Stimulated activated CD4-positive, alpha-beta T cell treated with anti-CD3 and anti-CD28 coated beads, Interleukin-15, amount 100 ng/mL, for 24 hours (primary cell): ENCODE data around the gene WDR19.
"Not testable (repeated sequence)": the region's sequence is repeated elsewhere in the genome, so short reads cannot be mapped to it uniquely, and the experiment has no call there.

Experiments used
- DNase-seq: peaks from one replicate; pipeline ENCODE4 v3.0.0-alpha.2; 2020

The WDR19 gene

DNA sequence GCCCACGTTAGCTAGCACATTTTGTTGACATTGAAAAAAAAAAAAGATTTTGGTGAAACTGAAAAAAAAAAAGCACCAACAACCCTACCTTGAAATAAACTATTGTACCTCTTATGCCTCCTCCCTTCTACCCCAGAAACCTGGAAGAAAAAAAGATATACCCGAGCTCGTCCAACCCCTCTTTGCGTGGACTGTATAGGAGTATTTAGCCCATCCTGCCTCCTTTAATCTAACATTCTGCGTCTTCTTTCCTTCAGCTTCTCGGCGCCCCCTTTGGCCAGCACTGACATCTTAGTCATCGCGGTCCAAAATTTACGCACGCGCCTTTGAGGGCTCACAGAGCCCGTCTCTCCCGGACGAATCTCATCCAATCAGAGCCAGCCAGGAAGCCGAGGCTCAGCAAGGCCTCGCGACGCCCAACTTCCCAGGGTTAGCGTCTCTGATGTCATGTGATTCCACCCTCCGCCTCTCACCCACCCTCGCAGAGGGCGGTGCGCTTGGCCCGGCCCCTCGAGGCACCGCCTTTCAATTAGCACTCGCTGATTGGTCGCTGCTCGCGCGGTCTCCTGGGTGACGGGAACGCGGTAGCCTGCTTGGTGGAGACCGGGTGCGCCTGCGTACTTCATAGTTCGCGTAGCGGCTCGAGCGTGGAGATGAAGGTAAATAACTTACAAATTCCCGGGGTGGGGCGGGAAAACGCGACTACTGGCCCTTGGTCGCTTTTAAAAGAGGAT, at the start of gene WDR19:
Gene WDR19 (plus strand): TSS at position 625 of the 734 bp plus-strand sequence. CDS start 29 bp downstream, at position 654.
- peak; percentile 99 for DNase-seq

DNA sequence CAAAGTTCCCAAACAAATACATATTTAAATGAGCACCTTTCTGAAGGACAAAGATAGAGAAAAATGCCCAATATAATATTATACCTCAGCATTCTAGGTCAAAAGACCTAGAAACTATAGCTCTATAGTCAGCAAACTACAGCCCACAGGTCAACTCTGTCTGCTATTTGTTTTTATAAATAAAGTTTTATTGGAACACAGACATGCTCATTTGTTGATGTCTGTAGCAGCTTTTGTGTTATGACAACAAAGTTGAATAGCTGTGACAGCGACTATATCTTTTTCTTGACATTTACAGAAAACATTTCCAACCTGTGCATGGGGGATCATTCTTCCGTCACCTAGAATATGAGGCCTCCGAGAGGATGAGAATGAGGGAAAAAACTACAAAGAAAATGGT, 48.7 kb upstream of the WDR19 start:
- DNase-seq: no peak

DNA sequence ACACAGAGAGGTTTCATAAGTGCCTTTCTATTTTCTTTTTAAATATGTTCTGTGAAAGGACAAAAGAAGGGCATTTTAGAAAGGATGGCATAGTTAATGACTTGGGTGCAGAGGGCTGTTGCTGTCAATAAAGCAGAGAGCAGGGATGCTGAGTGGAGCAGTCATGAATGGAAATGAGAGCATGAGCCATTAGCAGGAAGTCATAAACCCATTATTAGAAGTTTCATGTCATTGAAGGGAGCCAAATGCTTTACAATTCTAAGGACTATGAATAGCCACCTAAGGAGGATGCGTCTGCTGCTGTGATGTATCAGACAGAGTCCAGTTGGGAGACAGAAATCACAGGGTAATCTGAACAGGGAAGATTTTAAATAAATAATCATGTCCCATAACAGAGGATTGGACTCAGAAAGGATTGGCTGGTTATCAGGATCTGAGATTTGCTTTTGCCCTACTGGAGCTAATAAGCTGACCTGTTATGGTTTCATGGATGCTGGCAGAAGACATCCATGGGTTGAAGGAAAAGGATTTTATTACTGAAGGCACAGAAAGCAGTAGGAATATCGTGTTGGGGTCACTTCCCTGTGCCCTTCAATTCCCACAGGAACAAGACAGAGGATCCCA, 47.5 kb upstream of the WDR19 start:
- no peak for DNase-seq

DNA sequence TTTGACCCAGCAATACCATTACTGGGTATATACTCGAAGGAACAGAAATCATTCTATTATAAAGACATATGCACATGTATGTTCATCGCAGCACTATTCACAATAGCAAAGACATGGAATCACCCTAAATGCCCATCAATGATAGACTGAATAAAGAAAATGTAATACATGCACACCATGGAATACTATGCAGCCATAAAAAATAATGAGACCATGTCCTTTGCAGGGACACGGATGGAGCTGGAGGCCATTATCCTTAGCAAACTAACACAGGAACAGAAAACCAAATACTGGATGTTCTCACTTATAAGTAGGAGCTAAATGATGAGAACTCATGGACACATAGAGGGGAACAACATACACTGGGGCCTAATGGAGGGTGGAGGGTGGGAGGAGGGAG, 44.1 kb upstream of the WDR19 start:
- DNase-seq: not testable (repeated sequence)

DNA sequence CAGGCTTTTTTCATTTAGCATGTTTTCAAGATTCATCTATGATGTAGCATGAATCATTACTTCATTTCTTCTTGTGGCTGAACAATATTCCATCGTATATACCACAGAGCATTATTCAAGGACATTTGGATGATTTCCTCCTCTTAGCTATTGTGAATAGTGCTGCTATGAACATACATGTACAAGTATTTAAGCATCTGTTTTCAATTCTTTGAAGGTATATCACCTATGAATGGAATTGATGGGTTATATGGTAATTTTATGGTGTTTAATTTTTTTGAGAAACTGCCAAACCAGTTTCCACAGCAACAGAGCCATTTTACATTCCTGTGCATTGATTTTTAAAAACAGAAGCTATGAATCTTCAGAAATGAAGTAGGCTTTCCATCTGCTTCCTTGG, 36.1 kb upstream of the WDR19 start:
- DNase-seq: no peak

DNA sequence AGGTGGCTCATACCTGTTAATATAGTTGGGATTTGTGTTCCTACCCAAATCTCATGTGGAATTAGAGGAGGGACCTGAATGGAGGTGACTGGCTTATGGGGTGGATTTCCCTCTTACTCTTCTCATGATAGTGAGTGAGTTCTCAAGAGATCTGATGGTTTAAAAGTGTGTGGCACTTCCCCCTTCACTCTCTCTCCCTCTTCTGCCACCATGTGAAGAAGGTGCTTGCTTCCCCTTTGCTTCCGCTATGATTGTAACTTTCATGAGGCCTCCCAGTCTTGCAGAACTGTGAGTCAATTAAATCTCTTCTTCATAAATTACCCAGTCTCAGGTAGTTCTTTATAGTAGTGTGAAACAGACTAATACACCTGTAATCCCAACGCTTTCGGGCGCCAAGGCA, 28.3 kb upstream of the WDR19 start:
- DNase-seq: no peak

DNA sequence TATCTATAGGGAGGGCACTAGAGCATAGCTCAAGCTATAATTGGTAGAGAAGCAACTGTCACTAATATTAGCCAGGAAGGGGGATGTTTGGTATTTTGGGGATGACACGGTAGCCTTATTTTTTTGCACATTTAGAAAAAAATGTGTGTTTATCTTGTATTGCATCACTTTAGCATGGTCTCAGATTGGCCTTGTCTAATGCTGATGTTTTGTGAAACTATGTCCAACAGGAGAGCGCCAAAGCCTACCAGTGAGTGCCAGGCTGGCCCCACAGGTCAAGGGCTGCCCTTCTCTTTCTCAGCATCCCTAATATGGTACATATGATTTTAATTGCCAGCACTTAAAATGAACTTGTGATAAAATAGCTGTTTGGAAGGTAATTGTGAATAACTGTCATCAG, 24.8 kb upstream of the WDR19 start:
- DNase-seq: no peak

DNA sequence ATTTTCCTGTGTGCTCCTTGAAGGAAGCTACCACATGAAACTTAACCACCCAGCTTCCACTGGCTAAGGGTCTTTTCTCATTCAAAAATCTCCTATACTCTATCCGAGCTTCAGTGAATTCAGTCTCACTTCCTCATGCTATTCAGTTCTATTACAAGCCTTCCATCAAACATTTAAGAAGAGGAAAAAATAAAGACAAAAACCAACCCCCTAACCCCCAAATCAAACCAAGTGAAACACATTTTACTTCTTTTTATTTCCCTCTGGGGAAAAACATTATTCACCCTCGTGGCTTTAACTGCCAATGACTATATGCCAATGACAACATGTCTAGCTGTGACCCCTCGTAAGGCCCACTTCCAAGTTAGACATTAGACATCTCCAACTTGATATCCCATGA, 16.2 kb upstream of the WDR19 start:
- no peak for DNase-seq

DNA sequence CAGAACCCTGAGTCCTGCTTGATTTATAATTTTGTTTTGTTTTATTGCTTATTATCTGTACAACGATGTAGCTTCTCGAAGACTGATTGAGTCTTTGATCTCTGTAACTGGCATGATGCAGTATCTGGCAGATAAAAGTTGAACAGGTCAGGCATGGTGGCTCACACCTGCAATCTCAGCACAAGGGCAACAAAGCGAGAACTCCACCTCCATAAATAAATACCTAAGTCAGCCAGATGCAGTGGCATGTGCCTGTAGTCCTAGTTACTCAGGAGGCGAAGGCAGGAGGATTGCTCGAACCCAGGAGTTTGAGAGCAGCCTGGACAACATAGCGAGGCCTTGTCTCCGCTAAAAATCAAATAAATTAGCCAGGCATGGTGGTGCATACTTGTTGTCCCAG, 15.7 kb upstream of the WDR19 start:
- no peak for DNase-seq

DNA sequence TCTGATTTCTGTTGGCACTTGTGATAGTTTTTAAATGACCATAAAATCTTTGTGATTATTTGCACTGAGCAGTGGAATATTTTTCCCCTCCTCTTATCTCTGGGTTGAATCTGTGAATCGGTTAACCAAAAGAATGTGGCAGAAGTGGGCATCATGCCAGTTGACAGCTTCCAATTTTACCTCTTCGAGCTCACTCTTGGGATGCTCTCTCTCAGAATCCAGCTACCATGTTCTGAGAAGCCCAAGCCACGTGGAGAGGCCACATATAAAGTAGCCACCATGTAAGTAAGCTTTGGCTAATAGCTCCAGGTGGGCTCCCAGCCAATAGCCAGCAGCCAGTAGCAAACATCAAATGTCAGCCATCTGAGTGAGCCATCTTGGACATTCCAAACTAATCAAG, 12.9 kb upstream of the WDR19 start:
- no peak for DNase-seq

DNA sequence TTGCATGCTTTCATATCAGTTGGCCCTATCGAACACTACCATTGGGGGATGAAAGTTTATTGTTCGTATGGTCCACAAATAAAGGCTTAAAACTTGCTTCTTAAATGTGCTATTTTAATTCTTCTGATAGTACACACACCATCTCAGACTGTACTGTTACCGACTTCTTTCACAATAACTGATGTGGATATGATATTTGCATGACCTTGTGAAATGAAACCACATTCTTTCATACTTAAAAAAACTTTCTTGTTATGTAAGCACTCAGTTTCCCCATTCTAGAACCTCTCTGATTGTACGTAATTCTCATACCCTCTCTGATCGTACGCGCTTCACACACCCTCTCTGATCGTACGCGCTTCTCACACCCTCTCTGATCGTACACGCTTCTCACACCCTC, 12.0 kb upstream of the WDR19 start:
- no peak for DNase-seq

DNA sequence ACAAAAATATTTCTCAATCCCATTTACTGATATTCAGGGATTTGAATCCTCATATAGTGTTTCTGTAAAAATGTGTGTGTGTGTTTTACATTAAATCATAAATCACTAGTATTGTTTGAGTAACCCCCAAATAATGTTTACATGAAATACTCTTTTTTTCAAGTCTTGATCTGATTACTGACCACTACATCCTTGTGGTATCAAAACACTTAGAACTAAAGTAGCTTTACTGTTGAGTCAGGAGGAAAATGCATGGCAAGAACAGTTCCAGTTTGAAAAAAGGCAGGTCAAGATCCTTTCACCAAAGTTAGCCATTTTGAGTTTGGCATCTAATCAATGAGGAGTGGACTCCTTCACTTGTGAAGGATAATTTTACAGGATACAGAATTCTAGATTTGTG, 3.6 kb upstream of the WDR19 start:
- no peak for DNase-seq

DNA sequence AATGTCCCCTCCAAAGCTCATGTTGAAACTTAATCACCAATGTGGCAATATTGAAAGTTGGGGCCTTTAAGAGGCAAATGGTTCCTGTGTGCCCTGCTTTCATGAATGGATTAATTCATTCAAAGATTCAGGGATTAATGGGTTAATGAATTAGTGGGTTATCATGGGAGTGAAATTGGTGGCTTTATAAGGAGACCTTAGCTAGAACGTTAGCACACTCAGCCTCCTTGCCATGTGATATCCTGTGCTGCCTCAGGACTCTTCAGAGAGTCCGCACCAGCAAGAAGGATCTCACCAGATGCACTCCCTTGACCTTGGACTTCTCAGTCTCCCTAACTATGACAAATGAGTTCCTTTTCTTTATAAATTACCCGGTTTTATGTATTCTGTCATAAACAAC, 2.6 kb upstream of the WDR19 start:
- DNase-seq: no peak

DNA sequence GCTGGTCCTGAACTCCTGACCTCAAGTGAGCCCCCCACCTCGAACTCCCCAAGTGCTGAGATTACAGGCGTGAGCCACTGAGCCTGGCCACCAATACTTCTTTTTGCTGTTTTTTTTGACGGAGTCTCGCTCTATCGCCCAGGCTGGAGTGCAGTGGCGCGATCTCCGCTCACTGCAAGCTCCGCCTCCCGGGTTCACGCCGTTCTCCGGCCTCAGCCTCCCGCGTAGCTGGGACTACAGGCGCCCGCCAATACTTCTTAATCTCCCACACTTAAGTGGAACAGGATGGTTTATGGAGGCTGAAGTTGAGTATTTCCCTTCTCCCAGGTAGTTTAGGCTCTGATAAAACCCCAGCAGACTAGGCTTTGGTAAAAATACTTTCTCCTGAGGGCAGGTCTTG, 1.7 kb upstream of the WDR19 start:
- not testable (repeated sequence) for DNase-seq

DNA sequence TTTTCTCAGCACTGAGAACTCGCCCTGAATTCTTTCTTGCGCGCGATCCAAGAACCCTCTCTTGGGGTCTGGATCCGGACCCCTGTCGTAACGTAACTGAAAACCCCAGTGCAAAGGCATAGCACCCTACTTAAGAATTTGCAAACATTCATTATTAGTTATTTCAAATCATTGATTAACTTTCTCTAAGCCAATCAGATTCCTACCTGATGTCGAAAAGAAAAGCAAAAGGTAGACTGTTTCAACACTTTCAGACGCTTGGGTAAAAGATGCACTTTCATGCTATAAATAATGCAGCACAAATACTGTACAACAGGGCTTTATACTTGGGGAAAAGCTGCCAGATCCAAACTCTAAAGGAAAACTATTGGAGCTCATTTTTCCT, 817 bp upstream of the WDR19 start:
- DNase-seq: no peak

DNA sequence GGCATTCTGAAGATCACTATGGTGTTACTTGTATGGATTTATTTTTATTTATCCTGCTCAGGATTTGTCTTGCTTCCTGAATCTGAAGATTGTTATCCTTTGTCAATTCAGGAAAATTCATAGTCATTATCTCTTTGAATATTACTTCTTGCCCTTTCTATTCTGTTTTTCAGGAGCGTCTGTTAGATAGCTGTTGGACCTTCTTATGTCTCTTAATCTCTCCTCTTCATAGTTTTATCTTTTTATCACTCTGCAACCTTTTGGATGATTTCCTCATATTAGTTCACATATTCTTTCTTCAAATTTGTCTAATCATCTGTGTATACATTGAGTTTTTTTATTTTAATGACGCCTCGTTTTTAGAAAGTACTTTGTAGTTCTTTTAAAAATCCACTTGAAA, 19.6 kb downstream of the WDR19 start:
- no peak for DNase-seq

DNA sequence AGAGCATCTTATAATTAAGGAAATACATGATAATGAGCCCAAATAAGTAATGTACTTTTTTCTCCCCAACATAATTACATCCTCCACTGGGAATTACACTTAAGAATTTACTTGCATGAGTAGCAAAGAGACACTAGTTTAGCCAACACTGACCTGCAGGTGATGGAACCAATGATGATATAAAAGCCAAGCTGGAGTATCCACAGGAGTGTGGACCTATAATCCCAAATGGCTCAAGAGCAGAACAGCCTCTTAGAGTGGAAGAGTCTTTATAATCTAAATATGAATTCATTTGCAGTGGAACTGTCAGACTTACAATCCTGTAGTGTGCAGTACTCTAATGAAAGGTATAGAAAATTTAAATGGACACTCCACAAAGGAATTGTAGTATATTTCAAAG, 22.2 kb downstream of the WDR19 start:
- no peak for DNase-seq

DNA sequence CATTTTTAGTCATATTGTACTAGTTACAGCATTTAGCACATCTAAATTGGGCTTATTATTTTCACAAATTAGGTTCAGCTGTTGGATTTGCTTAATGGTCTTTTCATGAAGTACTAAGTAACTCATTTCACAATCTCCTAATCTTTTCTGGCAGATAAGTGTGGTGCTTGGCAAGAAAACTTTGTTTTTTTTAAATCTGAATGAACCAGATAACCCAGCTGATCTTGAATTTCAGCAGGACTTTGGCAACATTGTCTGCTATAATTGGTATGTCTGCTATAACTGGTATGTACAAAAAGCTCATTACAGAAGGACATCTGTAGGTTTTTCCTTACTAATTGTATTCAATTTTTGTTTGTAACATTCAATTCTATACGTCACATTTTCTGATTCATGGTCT, 22.7 kb downstream of the WDR19 start:
- no peak for DNase-seq

DNA sequence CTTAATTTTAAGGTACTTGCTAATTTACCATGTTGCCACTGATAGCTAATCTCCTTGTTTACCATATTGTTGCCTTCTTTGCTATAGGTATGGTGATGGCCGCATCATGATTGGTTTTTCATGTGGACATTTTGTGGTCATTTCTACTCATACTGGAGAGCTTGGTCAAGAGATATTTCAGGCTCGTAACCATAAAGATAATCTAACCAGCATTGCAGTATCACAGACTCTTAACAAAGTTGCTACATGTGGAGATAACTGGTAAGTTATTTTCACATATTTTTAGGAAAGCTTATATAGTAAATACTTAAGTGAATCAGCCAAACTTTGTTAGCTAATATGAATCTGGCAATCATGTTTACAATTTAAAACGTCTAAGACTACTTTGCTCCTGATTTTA, 23.1 kb downstream of the WDR19 start:
- DNase-seq: no peak

DNA sequence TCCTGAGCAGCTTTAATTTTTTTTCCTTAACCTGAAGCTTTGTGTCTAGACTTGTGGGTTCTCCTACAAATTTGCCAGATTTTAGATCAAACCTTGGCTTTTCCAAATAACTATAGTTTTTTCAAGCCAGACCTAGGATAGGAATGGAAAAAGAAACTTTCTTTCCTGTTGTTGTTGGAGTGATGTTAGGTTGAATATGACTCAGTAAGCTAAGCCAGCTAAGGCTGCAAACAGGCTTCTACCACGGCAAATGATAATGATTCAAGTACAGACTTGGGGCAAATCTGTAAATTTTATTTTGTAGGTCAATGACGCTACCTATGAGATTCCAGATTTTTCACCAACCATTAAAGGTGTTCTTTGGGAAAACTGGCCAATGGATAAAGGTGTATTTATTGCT, 45.6 kb downstream of the WDR19 start:
- no peak for DNase-seq

DNA sequence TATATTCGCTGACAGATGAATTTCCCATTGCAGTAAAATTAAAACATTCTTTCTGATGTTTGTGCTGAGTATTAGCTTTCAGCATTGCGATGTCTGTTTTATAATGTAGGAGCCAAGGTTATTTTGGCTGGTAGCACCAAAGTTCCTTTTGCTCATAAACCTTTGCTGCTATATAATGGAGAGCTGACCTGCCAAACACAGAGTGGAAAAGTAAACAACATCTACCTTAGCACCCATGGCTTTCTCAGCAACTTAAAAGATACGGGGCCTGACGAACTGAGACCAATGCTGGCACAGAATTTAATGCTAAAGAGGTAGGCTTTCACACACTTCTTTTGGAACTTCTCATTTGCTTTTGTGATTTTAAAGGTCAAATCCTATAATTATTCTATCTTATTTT, 46.0 kb downstream of the WDR19 start:
- DNase-seq: no peak

DNA sequence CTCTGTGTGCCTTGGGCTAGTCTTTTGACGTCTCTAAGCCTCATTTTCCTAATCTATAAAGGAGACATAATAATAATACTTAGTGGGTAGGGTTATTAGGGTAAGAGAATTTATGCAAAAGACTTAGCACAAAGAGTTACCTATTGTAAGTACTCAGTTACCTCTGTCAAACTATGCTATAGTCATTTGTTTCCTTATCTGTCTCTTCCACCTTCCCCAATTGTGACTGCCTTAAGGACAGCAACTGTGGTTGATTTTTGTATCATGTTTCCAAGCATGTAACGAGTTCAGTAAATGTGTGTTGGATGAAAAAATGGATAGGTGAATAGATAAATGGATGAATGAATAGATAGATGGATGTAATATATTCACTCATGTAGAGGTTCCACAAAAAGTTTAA, 48.1 kb downstream of the WDR19 start:
- no peak for DNase-seq

DNA sequence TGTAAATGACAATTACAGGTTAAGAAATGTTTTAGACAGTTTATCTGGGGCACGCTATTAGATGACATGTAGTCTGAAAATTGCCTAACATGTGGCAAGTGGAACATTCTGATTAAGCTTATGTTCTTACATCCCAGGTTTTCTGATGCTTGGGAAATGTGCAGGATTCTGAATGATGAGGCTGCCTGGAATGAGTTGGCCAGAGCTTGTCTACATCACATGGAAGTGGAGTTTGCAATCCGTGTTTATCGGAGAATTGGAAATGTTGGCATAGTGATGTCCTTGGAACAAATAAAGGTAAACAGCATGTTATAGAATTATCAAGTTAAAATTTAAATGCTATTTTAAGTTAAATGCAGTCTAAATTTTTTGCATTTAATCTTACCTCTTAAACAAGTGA, 49.3 kb downstream of the WDR19 start:
- DNase-seq: no peak

DNA sequence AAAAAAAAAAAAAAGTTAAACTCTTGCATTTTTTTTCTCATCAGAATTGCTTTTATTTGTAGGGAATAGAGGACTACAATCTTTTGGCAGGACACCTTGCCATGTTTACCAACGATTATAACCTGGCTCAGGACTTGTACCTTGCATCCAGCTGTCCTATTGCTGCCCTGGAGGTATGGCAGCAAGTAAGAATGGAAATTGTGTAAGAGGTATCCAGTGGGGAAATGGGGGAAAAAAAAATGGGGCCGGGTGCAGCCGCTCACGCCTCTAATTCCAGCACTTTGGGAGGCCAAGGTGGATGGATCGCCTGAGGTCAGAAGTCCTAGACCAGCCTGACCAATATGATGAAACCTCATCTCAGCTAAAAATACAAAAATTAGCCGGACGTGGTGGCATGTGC, 49.8 kb downstream of the WDR19 start:
- DNase-seq: no peak

DNA sequence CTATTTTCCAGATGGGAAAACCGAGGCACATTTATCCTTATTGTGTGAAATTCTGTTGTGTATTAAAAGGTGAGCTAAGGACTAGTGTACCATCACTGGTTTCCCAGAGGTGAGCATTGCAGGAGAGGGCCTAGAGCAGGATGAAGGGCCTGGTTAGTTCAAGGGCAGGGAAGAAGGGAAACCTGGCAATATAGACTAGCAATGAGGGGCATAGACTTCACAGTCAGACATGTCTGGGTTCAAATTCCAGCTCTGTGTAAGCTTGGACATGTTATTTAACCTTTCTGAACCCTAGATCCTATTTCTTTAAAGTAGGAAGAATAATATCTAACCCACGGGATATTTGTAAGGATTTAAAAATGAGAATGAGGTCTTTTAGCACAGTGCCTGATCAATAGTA, 50.8 kb downstream of the WDR19 start:
- DNase-seq: no peak
